Motor neuron (in vitro differentiated cells): ENCODE measurements around the gene ADCY5. TPM values are rescaled to one million over a fixed set of nuclear protein-coding genes. Genes with fewer than 3 reads are reported as not detected.

Experiments used
- ATAC-seq, 8 experiments: fragments of 200-7000 bp; cut with Tn5 transposase; replicated peaks in 6 of 8; 2 replicates each; pipeline ENCODE4 v1.8.0; 2021; ENCODE audit warnings: mild to moderate bottlenecking in 8 of 8, moderate library complexity in 8 of 8
- H3K27ac ChIP-seq, 2 donors: fragments of 250-450 bp; sonication (Bioruptor Pico); 2 replicates each; pipeline ENCODE4 v1.9.0; 2021; ENCODE audit warnings: antibody characterized with exemption in 2 of 2, mild to moderate bottlenecking in 2 of 2, moderate library complexity in 1 of 2
- H3K4me1 ChIP-seq, 2 donors: fragments of 250-450 bp; sonication (Bioruptor Pico); replicated peaks in 1 of 2; 2 replicates each; pipeline ENCODE4 v1.6.1; 2021; ENCODE audit warnings: antibody characterized with exemption in 2 of 2, mild to moderate bottlenecking in 2 of 2, moderate library complexity in 1 of 2
- H3K4me3 ChIP-seq, 5 donors: fragments of 250-450 bp; sonication (Bioruptor Pico); 2 replicates each; pipeline ENCODE4 v1.9.0; 2021; ENCODE audit warnings: antibody characterized with exemption in 5 of 5, mild to moderate bottlenecking in 5 of 5, moderate library complexity in 4 of 5
- WGBS, 10 experiments: fragments of 450-650 bp; shearing (Covaris generic); methylation state at CpG; one replicate each; pipeline ENCODE4 v1.0.0; 2022; 5-methylcytosine and 5-hydroxymethylcytosine counted together
- in situ Hi-C, 9 experiments: fragments of 400-800 bp; cut with MboI; loops; one replicate each; pipeline ENCODE4 v1.15.0; 2021; ENCODE audit warnings: low sequenced_read_pairs in 9 of 9, low pct_unique_long_range_greater_than_20kb in 2 of 9; ENCODE audit not compliant: unreplicated experiment in 9 of 9
- total RNA-seq, 8 experiments: library from RNA; unstranded; fragments of 300-600 nt; gene quantifications; 2 replicates each; pipeline versions ENCODE4 v1.2.3 to v1.2.4, GENCODE V29; 2022

ADCY5 gene
- total RNA-seq, 8 experiments from 2014 or later: 0.49 to 14.4 (median 8.2) TPM

GRCh38 chr3:123281406-123281805 lies 167.5 kb downstream of the ADCY5 start:
- WGBS, 10 experiments: 33 to 91% (median 44%) methylated on average over 1 to 3 of the region's 3 CpGs; no CpG with 5 or more reads in 7 of the 10 experiments
- in situ Hi-C loops: no loop called here
- Histone ChIP-seq H3K27ac (no peak overlapping the region), H3K4me1 (no peaks in the 10 kb centered on the region), H3K4me3 (no peak overlapping the region)
- no peak for ATAC-seq

- H3K4me3 ChIP-seq: no peak overlapping the region
- in situ Hi-C loops: no loop called here
- H3K4me1 ChIP-seq: no peaks in the 10 kb centered on the region
- no peak for ATAC-seq
- no peak overlapping the region for H3K27ac ChIP-seq
- 40 to 100% (median 83%) methylated on average over 1 to 6 of the region's 7 CpGs; no CpG with 5 or more reads in 4 of the 10 experiments for WGBS, 10 experiments
Observed at GRCh38 chr3:123279121-123279520, 169.8 kb downstream of the ADCY5 start.

GRCh38 chr3:123278446-123278845 lies 170.4 kb downstream of the ADCY5 start:
- no peak for ATAC-seq
- in situ Hi-C loops: no loop called here
- Histone ChIP-seq H3K4me1 (no peaks in the 10 kb centered on the region), H3K27ac (no peak overlapping the region), H3K4me3 (no peak overlapping the region)
- 72 to 100% (median 100%) methylated on average over 1 to 3 of the region's 5 CpGs; no CpG with 5 or more reads in 7 of the 10 experiments for WGBS, 10 experiments

DNA sequence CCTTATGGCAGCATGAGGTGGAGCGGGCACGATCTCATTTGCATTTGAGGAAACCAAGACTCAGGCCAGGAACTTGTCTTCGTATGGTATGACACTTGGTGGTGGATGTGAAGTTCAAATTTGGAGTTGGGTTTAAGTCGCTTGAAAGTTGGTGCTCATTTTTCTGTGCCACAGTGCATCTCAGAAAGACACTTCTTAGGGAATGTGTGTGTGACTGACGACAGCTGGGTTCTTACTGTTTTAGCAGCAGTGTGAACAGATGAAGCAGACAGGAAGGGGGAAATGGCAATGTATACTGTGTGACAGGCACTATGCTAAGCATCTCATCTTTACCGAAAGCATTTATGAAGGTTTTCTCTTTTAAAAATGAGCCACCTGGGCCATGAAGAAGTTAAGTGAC lies 171.8 kb downstream of the ADCY5 start:
- WGBS, 10 experiments: 20 to 100% (median 91%) methylated on average over 1 to 6 of the region's 6 CpGs; no CpG with 5 or more reads in 2 of the 10 experiments
- no peak for ATAC-seq
- H3K4me3 ChIP-seq: no peak overlapping the region
- no peaks in the 10 kb centered on the region for H3K4me1 ChIP-seq
- H3K27ac ChIP-seq: no peak overlapping the region
- in situ Hi-C loops: no loop called here

- ATAC-seq: no peak
- no peak overlapping the region for H3K27ac ChIP-seq
- no peak overlapping the region for H3K4me3 ChIP-seq
- no peaks in the 10 kb centered on the region for H3K4me1 ChIP-seq
- WGBS, 10 experiments: 46 to 93% (median 81%) methylated on average over 2 to 10 of the region's 10 CpGs
- in situ Hi-C loops: no loop called here
Observed at GRCh38 chr3:123276346-123277006, 172.4 kb downstream of the ADCY5 start.

DNA sequence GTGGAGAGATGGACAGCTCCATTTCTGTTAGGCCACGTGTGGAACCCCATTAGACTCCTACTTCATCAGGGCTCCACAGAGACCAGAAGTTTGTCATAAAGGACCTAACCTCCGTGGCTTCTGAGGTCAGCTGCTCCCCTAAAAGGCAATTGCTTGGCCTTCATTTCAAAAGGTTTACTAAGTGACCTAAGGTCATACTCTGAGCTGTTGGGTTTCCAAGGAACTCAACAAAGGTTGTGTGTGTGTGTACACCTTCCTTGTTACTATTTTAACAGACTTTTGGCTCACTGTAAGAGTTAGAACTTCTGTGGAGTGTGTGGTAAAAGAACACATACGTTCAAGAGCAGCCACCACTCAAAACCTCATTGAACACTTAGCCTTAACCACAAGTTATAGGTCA lies 173.2 kb downstream of the ADCY5 start:
- no peak overlapping the region for H3K27ac ChIP-seq
- no peaks in the 10 kb centered on the region for H3K4me1 ChIP-seq
- in situ Hi-C loops: no loop called here
- WGBS, 10 experiments: 40 to 100% (median 79%) methylated on average over 1 to 3 of the region's 3 CpGs
- no peak for ATAC-seq
- no peak overlapping the region for H3K4me3 ChIP-seq

DNA sequence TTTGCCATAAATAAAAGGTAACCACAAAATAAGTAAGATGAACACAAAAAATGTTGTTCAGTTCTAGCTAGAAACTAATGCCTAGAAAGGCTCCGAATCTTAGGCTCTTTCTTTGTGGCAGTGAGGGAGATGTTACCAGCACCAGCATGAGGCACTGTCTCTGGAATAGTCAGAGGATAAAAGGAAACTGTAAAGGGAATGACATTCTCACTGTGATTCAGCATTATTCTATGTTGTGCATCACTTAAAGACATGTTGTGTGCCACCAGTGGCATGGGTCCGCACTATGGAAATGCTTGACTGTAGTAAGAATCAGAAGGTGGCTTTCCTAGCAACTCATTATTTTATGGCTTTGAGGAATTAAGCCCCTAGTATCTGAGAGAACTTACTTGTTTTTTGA lies 176.3 kb downstream of the ADCY5 start:
- 22 to 100% (median 90%) methylated on average over 1 to 2 of the region's 2 CpGs; no CpG with 5 or more reads in 2 of the 10 experiments for WGBS, 10 experiments
- no peak overlapping the region for H3K27ac ChIP-seq
- H3K4me3 ChIP-seq: no peak overlapping the region
- peak in 6 of 8 experiments; percentile 14 to 72 (median 35) for ATAC-seq
- in situ Hi-C loops: no loop called here
- H3K4me1 ChIP-seq: no peaks in the 10 kb centered on the region

- WGBS, 10 experiments: 38 to 100% (median 78%) methylated on average over 1 to 5 of the region's 5 CpGs
- Histone ChIP-seq H3K4me3 (no peak overlapping the region), H3K27ac (no peak overlapping the region), H3K4me1 (no peaks in the 10 kb centered on the region)
- ATAC-seq: no peak
- in situ Hi-C loops: no loop called here
Observed at GRCh38 chr3:123271466-123272159, 177.3 kb downstream of the ADCY5 start.

- WGBS, 10 experiments: 83 to 100% (median 100%) methylated on average over 1 to 2 of the region's 2 CpGs; no CpG with 5 or more reads in 1 of the 10 experiments
- H3K4me1 ChIP-seq: no peaks in the 10 kb centered on the region
- no peak for ATAC-seq
- in situ Hi-C loops: no loop called here
- no peak overlapping the region for H3K27ac ChIP-seq
- H3K4me3 ChIP-seq: no peak overlapping the region
Observed at GRCh38 chr3:123270818-123271217, 178.1 kb downstream of the ADCY5 start.

- H3K27ac ChIP-seq: no peak overlapping the region
- H3K4me3 ChIP-seq: no peak overlapping the region
- in situ Hi-C loops: no loop called here
- peak in 1 of 8 experiments; percentile 24 for ATAC-seq
- WGBS, 10 experiments: 20 to 83% (median 63%) methylated on average over 1 to 2 of the region's 2 CpGs; no CpG with 5 or more reads in 3 of the 10 experiments
- no peaks in the 10 kb centered on the region for H3K4me1 ChIP-seq
Observed at GRCh38 chr3:123267821-123268220, 181.1 kb downstream of the ADCY5 start.

- WGBS, 10 experiments: 80 to 100% (median 100%) methylated on average over 1 to 2 of the region's 2 CpGs; no CpG with 5 or more reads in 3 of the 10 experiments
- in situ Hi-C loops: no loop called here
- no peak for ATAC-seq
- Histone ChIP-seq H3K27ac (no peak overlapping the region), H3K4me3 (no peak overlapping the region), H3K4me1 (no peaks in the 10 kb centered on the region)
Observed at GRCh38 chr3:123263941-123264340, 184.9 kb downstream of the ADCY5 start.

DNA sequence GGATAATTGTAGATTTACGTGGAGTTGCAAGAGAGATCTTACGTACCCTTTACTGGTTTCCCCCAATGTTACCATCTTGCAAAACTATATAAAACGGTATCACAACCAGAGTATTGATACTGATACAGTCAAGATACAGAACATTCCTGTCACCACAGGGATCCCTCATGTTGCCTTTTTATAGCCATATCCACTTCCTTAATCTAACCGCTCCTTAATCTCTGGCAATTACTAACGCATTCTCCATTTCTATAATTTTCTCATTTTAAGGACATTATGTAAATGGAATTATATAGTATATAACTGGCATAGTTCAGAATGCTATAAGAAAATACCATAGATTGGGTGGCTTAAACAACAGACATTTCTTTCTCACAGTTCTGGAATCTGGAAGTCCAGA lies 186.0 kb downstream of the ADCY5 start:
- Histone ChIP-seq H3K27ac (no peak overlapping the region), H3K4me1 (no peaks in the 10 kb centered on the region), H3K4me3 (no peak overlapping the region)
- no peak for ATAC-seq
- 79 to 100% (median 92%) methylated on average over 1 to 5 of the region's 5 CpGs for WGBS, 10 experiments
- in situ Hi-C loops: no loop called here

DNA sequence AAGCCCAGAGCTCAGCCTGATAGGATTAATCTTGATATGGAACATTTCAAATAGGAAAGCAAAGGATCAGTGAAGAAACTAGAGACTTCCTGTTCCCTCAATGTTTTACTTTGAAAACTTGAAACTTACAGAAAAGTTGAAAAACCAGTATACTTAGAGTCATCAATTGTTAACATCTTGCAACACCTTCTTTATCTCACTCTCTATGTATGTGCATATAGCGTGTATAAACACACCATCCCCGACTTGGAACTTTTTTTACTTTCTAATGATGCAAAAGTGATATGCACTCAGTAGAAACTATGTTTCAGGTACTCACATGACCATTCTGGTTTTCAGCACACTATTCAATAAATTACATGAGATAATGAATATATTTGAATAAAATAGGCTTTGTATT lies 186.7 kb downstream of the ADCY5 start:
- in situ Hi-C loops: no loop called here
- 76 to 100% (median 94%) methylated on average over 2 of the region's 2 CpGs; no CpG with 5 or more reads in 2 of the 10 experiments for WGBS, 10 experiments
- H3K4me1 ChIP-seq: no peaks in the 10 kb centered on the region

More for the DNA sequence above, 186.7 kb downstream of the ADCY5 start:
- no peak for ATAC-seq
- H3K4me3 ChIP-seq: no peak overlapping the region
- no peak overlapping the region for H3K27ac ChIP-seq
